ENCODE results near the gene TMSB4Y. TPM values are rescaled to one million over a fixed set of nuclear protein-coding genes. Genes with fewer than 3 reads are reported as not detected.

Gene TMSB4Y
- total RNA-seq, result not detected

DNA sequence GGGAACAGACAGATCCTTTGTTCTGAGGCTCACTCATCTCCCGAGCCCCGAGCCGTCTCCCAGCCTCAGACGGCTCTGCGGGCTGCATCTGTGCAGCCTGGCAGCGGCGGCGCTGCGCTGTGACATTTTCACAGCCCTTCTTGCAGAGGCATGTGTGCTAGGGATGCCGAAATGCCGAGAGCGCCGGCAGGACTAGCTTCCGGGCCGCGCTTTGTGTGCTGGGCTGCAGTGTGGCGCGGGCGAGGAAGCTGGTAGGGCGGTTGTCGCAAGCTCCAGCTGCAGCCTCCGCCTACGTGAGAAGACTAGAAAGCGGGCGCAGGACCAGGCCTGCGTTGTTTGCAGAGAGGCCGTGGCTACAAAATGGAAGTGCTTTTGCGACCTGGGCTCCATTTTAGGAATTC lies at the start of gene TMSB4Y:
Gene TMSB4Y (plus strand): TSS at position 332 of the 401 bp plus-strand sequence.

Other genes with a start within 250 kb of the TMSB4Y start
- gene UTY, start 223.9 kb upstream of the TMSB4Y start, total RNA-seq, result not detected